ENCODE measurements around the gene GPA33.

The GPA33 gene

DNA sequence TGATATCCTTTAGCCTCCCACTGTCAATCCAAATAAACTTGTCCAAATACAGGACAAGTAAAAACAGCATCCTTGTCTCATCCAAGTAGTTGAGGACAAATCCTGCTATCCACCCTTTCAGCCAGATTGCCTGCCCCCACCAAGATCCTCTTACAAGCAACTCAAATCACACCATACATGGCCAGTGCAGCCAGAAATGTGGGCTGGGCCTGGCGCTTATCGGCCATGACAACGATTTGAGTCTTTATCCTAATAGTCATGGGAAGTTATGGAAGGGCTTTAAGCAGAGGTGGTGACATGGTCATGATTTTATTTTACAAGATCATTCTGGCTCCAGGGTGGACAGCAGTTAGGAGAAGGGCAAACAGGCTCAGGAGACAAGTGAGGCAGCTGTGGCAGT, 6.3 kb downstream of the GPA33 start:
- no peak for DNase-seq

DNA sequence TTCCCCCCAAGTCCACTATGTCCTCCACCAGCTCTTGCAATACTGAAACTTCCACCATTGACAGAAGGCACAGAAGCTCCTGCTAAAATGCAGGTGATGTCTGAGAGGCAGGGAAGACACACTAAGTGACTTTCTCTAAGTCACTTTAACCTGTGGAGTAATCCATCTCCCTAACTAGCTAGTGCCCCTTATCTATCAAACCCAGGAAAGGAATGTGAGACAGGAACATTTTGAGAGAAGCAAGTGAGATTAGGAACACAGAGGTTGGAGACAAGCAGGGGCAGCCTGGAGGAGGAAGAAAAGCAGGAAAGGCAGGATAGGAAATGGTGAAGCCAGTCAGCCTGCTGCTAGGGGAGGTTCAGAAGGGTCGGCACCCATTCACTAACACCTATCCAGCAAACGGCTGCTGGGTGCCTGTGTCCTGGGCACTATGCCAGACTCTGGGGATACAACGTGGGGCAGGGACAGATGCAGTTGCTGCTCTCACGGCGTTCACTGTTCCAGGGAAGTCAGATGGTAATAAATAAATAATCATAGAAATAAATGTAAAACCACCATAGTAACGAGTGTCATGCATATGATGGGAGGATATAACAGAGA, 7.0 kb downstream of the GPA33 start:
- DNase-seq: no peak

DNA sequence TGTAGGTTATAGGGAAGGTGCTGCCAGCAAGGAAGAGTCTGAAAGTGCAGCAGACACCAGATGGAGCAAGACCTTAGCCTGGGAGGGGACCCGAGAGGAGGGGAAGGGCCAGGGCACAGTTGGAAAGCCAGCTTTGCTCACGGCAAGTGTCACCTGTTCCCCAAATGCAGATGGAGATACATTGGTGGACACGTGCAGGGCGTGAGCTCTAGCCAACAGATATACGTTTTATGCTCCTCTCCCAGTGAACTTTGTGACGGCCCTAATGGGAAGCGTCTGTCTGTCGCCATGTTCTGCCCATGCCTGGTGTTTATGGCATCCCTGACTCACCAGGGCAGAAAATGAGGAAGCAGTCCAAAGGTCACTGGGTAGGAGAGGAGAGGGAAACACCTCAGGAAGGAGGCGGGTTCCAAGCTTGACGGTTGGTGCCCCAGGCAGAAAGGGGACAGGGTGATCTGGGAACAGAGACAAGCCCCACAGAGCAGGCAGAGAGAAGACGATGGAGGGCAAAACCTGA, 7.6 kb downstream of the GPA33 start:
- no peak for DNase-seq

DNA sequence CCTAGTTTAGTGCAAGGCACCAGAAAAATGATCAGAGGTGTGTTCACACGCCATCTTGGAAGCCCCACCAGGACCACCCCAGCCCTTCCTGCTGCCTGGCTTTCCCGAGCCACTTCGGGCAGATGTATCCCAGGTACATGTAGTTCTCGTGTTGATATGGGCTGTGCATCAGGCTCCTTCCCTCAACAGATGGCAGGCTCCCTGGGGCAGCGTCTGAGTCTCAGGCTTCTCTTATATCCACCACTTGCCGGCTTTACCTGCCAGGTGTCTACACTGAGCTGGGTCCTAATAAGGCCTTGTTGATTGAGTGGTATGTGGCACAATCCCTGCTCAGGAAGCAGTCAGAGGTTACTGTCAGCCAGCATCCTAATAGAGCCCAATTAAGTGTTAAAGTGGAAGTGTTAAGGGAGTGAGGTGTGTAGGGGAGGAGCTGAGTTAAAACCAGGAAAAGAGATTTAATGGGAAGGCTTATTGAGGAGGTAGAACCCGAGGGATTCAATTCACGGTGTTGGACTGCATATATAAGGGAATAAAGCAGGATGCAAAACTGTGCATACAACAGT, 8.5 kb downstream of the GPA33 start:
- DNase-seq: no peak

DNA sequence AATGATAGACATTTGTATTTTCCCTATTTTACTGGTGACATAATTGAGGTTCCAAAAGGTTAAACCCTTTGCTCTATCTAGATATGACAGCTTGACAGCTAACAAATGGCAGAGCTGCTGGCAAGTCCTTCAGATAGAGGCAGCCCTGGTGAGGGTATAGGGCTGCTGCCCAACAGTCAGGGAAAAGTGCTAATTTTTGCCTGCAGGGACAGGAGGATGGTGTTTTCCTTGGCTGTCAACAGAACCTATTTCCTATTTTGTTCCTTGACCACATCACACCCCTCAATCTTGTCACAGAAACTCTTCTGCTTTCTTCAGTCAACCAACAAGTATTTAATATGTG, 12.3 kb downstream of the GPA33 start:
- DNase-seq: no peak

DNA sequence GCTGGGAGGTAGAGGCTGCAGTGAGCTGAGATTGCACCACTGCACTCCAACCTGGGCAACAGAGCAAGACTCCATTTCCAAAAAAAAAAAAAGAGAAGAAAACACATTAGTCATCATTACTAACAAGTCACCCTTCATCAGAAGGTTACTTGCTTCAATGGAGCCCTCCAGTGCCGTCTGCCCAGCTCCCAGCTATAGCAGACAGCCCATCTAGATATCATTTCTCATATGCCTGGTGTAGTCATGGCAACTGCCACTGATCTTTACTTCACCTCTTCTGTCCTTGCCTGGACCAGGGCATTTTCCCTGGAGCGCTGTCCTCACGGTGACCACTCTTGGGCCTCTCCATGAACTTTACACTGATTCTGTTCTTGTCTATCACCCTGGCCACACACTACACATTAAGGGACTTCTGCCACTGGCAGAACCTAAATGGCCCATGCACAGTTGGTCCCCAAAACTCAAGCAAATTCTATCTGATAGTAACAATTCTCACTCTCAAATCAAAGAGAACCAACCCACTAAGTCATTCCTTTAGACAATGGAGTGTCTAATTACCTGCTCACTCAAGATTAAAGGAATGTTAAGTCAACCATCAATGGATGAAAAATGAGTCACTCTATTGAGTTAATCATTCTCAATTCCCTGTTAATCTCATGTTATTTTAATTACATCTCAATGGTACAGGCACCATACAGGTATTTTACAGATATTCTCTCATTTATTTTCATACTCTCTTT, 12.9 kb downstream of the GPA33 start:
- DNase-seq: peak; percentile 95

DNA sequence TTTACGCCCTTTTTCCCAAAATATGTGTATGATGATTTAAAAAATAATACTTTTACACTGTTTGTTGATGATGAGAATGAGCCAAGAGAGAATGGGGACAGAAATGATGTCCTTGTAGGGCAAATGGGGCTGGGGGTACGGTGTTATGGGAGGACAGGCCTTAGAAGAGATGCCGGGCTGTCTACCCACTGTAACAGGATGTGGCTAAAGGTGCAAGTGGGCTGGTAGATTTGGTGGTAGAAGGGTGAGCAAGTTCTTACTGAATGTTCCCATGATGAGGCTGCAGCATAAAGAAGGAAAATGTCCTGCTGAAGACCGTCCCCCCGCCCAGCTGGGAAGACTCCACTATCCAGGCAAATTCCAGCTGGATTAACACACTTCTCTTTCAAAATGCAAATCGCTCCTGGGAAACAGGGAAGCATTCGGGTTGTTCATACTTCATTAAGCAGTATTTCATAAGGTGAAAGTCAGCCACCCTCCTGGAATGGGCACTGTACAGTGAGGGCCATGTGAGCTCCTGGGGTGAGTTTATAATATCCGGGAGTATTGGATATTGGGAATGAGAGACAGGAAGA, 14.0 kb downstream of the GPA33 start:
- no peak for DNase-seq

DNA sequence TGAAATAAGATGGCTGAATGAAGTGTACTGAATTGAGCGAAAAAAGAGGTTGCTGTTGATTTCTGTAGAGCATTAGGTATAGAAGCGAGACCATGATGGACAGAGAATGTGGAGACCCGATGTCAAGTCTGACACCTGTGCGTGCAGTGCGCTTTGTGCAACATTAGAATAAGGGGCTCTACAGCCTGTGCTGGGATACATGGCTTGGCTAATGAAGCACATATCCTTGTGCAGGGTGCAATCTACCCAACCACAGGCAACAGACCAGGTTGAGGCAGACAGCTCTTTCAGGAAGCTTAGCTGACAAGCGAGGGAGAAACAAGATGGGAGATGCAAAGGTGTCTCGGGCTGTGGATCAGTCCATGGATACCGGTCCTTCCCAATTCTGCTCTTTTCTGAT, 18.9 kb downstream of the GPA33 start:
- no peak for DNase-seq

DNA sequence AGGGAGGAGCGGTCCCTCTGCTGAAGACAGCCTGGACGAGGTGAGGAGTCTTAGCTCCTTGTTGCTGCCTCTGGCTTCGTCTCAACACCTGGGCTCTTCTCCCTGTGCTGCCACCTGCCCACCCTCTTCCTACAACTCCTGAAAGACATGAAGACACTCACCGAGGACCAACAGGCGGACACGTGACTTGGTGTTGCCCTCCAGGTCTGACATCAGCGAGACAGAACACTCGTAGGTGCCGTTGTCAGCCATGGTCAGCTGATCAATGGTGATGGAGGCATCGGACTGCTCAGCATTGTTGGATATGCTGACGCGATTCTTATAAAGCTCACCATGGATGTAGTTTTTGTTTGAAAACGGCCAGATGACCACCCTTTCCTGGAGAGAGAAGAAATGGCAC, 21.4 kb downstream of the GPA33 start:
- no peak for DNase-seq

DNA sequence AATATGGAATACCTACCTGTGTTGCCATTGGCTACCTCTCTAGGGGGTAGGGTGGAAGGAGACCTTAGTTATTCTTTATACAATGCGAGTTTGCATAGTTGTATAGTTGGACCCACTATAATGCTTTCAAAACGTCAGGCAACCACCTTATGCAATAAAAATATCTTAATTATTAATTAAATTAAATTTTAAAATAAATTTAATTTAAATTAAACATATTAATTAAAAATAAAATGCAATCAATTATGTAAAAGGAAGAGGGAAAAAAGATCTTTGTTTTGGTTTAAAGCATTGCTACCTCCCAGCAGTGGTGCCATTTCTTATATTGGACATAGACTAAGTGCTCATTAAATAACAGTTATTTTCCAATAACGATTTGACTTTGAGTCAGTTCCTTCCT, 22.3 kb downstream of the GPA33 start:
- DNase-seq: no peak

DNA sequence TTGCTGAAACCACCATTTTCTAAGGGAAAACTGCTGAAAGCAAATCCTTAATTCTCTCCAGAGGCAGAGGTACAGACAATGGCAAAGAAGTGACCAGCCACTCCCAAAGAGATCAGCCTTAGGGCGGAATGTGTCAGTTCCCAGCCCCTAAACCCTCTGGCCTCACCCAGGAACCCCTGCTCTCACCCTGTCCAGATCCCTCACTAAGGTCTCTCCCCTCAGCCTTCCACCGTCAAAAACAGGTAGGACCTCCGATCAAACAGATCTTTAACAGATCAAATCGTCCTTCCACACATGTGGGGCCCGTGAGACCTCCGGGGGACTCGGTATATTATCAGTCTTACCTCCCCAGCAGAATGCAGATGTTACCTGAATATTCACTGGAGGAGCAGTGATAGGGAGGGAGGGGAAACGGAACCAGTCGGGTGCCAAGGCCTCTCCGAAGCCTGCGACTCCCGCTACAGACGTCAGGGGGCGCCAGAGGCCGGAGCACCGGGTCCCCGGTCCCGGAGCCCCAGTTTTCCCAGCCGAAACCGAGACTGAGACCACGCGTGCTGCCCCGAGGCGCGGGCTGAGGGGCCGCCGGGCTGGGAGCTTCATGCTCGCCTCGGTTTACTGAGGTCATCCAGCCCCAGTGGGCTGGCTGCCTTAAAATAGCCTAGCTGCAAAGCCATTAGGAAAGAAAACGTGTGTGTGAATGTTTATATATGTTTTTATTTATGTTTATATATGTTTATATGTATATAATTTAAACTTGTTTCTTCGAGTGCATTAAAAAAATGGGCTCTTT, 23.6 kb downstream of the GPA33 start:
- DNase-seq: peak; percentile 36

DNA sequence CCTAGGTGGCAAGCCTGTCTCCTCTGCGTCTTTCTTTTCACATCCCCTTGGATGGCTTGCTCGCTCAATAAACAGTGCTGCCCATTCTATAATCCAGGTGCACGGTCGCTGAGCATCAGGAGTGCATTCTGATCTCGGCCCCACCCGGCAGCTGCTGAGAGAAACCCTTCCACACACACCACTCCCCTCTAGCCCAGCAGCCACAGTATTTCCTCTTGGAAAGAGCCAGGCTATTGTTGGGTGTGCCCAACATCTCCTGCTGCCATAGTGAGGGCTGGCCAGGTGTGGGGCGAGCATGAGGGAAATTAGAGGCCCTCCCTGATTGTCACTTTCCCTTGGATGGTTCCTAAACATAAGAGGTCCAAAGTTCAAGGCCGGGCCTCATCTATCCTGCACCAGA, 24.7 kb downstream of the GPA33 start:
- DNase-seq: no peak

DNA sequence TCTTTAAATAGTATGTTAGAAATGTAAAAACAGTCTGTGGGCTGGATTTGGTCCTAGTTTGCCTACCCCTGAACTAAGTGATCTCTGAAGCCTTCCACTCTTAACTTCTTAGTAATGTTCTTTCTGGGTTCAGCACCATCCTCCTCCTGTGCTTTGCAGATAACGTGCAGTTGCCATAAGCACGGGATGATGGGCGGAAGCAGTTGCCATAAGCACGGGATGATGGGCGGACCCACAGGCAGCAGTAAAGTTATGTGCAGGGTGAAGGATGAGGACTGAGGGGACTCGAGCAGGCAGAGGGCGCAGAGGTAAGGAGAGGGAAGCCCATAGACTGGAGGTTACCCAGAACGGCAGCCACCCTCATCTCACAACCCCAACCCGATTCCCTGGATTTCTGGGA, 25.6 kb downstream of the GPA33 start:
- DNase-seq: no peak

DNA sequence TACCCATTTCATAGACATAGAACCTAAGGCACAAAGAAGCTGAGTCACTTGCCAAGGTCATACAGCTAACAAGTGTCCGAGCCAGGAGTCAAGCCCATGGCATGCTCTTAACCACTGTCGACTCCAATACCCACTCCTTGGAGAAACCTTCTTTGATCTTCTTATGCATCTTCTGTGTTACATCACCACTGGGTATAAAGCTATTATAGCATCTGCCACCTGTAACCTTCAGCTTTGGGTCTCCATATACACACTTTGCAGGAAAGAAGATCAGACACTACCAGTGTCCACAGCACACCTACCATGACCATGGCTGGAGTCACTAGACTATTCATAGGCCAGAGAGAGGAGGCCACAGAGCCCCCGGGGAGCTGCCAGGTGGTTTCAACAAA, 29.1 kb downstream of the GPA33 start:
- no peak for DNase-seq

DNA sequence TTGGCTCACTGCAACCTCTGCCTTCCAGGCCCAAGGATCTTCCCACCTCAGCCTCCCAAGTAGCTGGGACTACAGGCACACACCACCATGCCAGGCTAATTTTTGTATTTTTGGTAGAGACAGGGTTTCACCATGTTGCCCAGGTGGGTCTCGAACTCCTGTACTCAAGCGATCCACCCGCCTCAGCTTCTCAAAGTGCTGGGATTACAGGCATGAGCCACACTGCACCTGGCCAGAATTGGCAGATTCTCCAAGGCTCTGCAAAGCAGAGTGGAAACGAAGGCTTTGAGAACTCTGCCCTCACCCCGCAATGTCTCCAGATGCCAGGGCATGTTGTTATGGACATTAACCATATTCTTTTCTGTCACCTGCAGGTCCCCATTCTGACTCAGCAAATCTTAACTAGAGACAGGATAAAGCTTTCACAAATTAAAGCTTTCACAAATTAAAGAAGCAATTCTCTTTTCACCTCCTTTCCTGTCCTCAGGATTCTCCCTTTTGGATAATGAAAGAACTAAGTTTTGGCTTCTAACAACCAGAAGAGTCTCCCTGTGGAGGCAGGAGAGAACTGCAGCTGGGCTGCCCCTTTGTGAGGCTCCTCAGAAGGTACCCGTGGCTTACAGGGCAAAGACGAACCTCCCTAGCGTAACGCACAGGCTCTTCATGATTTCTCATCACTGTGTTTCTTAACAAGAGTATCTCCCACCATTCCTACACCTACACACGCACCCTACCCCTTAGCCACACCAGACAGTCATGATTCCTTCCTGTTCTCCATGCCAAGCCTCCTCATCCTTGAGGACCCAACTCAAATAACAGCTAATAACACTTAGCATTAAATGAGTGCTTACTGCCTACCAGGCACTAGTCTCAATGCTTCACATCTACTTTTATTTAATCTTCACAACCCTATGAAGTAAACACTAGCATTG, 29.8 kb downstream of the GPA33 start:
- no peak for DNase-seq

DNA sequence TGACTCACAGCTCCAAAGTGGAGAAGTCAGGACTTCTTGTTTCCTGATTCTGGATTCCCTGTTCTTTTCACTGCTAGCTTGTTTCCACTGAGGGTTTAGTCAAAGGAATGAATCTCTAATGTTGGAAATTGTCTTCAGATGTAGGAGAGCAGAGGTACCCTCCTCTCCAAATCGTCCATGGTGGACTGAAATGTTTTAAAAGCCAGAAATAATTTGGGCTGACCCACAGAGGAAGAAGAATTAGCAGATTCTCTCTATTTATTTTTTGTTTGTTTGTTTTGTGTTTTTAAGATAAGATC, 30.4 kb downstream of the GPA33 start:
- no peak for DNase-seq

DNA sequence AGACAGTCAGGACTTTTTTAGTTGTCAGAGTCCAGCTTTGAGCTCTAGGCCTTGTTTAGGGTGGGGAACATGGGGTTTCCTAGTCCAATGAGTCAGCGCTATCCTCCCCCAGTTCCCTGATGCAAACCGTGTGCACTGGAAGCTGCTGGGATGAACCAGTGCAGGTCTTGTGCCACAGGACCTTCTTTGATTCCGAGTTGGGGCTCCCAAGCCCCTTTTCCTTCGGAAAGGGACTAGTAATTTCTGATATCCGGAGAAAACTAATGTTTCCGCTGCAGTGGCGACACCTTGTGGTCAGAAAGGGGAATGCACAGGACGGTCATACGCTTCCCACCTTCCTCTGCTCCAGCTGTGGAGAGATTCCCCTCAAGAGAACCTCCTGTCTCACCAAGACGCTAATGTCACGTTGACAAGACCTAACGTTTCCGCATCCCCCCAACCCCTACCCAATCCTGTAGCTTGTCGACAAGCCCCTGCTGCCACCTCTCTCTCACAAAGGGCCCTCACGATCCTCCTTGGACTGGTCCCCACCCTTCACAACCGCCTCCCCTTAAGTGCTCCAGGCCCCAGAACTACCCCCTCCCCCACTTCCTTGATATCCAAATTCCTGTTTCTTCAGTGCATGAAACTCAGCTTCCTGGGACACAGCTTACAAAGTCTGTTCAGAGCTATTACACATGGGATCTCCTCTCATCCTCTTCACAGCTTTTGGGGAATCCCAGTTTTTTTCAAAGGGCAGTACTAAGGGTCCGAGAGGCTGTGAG, 30.9 kb downstream of the GPA33 start:
- peak; percentile 72 for DNase-seq

DNA sequence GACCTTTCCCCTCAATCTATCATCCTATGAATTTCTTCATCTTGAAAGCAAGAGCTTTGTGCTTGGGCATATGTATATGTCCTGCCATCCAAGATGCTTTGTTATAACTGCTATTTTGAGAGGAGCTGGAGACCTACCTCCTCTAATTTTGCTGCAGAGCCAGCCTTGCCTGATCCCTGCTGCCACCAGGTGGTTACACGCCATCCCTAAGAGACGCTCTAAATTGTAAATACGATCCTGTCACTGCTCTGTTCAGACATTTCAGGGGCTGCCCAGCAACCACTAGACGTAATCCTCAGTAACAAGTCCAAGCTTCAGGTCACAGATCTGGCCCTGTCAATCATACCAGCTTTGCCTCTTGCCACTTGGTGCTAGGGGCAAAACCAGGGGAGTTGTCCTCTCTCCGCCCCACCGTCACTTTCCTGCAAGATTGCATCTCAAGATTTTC, 32.9 kb downstream of the GPA33 start:
- DNase-seq: peak; percentile 59

DNA sequence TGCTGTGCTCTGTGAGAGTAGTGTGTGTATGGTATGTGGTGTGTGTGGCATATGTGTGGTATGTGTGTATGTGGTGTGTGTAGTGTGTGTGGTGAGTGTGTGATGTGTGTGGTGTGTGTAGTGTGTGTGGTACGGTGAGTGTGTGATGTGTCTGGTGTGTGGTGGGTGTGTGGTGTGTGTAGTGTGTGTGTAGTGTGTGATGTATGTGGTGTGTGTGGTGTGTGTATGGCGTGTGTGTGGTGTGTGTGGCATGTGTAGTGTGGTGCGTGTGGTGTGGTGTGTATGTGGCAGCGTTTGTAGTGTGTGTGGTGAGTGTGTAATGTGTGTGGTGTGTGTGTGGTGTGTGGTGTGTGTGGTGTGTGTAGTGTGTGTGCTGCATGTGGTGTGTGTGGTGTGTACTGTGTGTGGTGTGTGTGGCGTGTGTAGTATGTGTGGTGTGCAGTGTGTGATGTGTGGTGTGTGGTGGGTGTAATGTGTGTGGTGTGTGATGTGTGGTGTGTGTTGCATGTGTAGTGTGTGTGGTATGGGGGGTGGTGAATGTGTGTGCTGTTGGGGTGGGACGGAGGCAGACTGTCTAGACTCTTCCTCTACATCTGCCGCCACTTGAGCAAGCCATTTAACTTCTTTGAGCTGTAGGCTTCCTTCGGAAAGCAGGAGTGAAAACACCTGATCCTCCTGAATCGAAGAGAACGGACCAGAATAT, 33.5 kb downstream of the GPA33 start:
- no peak for DNase-seq

DNA sequence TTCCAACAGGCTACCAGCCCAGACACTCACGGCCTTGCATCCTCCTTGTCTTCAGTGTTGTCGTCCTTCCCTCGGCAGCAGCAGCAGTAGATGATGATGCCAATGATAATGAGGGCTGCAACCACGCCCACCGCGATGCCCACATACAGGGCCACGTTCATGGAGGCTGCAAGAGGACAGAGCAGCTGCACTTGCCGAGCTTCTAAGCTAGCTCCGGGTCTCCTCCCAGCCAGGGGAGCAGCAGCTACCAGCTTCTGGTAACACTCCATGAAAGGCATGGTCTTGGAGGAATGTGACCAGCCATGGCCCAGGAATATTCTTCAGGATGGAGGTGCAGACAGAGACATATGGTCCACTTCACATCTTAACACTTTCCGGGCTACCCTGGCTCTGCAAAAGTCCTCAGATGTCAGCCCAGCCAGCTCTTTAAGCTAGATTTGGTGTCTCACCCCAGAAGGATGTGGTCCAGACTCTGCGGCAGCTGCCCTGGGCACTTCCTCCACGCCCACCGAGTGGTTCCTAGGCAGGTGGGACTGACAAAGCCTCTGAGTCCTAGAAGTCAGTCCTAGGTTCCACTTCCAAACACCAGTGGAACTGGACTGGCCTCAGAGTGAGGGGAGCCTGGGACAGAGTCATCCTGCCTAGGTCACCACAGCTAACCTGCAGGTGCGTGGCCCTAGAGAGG, 35.1 kb downstream of the GPA33 start:
- no peak for DNase-seq

All from kidney glomerular epithelial cell (primary cell).